B cell (primary cell): ENCODE results near the gene PRR3. TPM values are rescaled to one million over a fixed set of nuclear protein-coding genes. Genes with fewer than 3 reads are reported as not detected.

Source experiments
- ATAC-seq: fragments of 200-7000 bp; cut with Tn5 transposase; one replicate; pipeline ENCODE4 v1.10.0; 2021; ENCODE audit warnings: low read depth, mild to moderate bottlenecking, moderate number of reproducible peaks, moderate library complexity
- CTCF ChIA-PET: fragments of 350-600 bp; sonication (Branson Sonifier 250); formaldehyde crosslinking; loops from one replicate; lab custom pipeline; 2021; ENCODE audit warnings: antibody characterized with exemption, inconsistent platforms; lab: Charles Lee
- POLR2A ChIA-PET: fragments of 350-600 bp; sonication (Branson Sonifier 250); formaldehyde crosslinking; loops from one replicate; lab custom pipeline; 2021; ENCODE audit warnings: antibody characterized with exemption; lab: Charles Lee
- DNase-seq: peaks from one replicate; pipeline ENCODE4 v3.0.0; 2013
- H2AFZ ChIP-seq: 2 replicates; pipeline ENCODE4 v1.6.1; 2012; ENCODE audit warnings: mild to moderate bottlenecking, low read depth, low read length; ENCODE audit not compliant: insufficient read depth, poor library complexity, severe bottlenecking
- H3K27ac ChIP-seq, 2 donors: 1 replicate in 1 of 2; 2 replicates in 1 of 2; pipeline ENCODE4 v1.5.1; 2012 to 2013; ENCODE audit warnings: low read length in 2 of 2, mild to moderate bottlenecking in 2 of 2, moderate library complexity in 1 of 2
- H3K27me3 ChIP-seq, 4 experiments: fragments of 200-600 bp in 1 of 4; sonication (generic) in 1 of 4; replicated peaks in 1 of 4; 1 replicate in 2 of 4; 2 replicates in 2 of 4; pipeline versions ENCODE4 v1.6.1 to v1.7.0; 2013 to 2016; ENCODE audit warnings: low read length in 3 of 4, mild to moderate bottlenecking in 2 of 4, mixed read lengths in 1 of 4, moderate library complexity in 1 of 4; ENCODE audit not compliant: insufficient read depth in 4 of 4, control insufficient read depth in 3 of 4; ENCODE audit errors: control extremely low read depth in 1 of 4
- H3K36me3 ChIP-seq, 2 experiments: replicated peaks in 1 of 2; 1 replicate in 1 of 2; 2 replicates in 1 of 2; pipeline versions ENCODE4 v1.6.1 to v1.7.1; 2013; ENCODE audit warnings: low read length in 1 of 2; ENCODE audit not compliant: insufficient read depth in 2 of 2, control insufficient read depth in 1 of 2; ENCODE audit errors: control extremely low read depth in 1 of 2, extremely low read depth in 1 of 2
- H3K4me1 ChIP-seq, 2 donors: fragments of 200-600 bp in 1 of 2; sonication (generic) in 1 of 2; 1 replicate in 1 of 2; 2 replicates in 1 of 2; pipeline versions ENCODE4 v1.5.1 to v1.6.1; 2013 to 2017; ENCODE audit warnings: low read length in 2 of 2; ENCODE audit not compliant: control insufficient read depth in 2 of 2, insufficient read depth in 2 of 2
- H3K4me2 ChIP-seq: replicated peaks from 2 replicates; pipeline ENCODE3; 2012; ENCODE audit warnings: mild to moderate bottlenecking, low read depth, low read length; ENCODE audit not compliant: poor library complexity, severe bottlenecking
- H3K4me3 ChIP-seq, 5 experiments: fragments of 200-600 bp in 1 of 5; sonication (generic) in 1 of 5; 1 replicate in 3 of 5; 2 replicates in 2 of 5; pipeline versions ENCODE4 v1.5.1 to v1.7.0; 2011 to 2016; ENCODE audit warnings: low read length in 4 of 5, mild to moderate bottlenecking in 4 of 5, low read depth in 2 of 5, control low read depth in 1 of 5, moderate library complexity in 1 of 5; ENCODE audit not compliant: insufficient read depth in 1 of 5; ENCODE audit errors: control extremely low read depth in 1 of 5, extremely low read depth in 1 of 5
- H3K79me2 ChIP-seq: fragments of 200-600 bp; sonication (generic); one replicate; pipeline ENCODE4 v1.6.0; 2016; ENCODE audit warnings: low read length; ENCODE audit not compliant: control insufficient read depth, insufficient read depth
- H3K9ac ChIP-seq: fragments of 200-600 bp; sonication (generic); 2 replicates; pipeline ENCODE4 v1.6.1; 2017; ENCODE audit warnings: mild to moderate bottlenecking, low read length, moderate library complexity
- H3K9me3 ChIP-seq, 3 donors: one replicate each; pipeline versions ENCODE4 v1.6.1 to v1.7.1; 2013; ENCODE audit warnings: low read length in 2 of 3; ENCODE audit not compliant: control insufficient read depth in 2 of 3, insufficient read depth in 1 of 3; ENCODE audit errors: control extremely low read depth in 1 of 3
- H4K20me1 ChIP-seq: 2 replicates; pipeline ENCODE4 v1.6.0; 2012; ENCODE audit warnings: mild to moderate bottlenecking, low read length; ENCODE audit not compliant: insufficient read depth, control insufficient read depth, poor library complexity, severe bottlenecking
- H3K27ac Mint-ChIP-seq: one replicate; pipeline ENCODE4 v1.8.0; 2021; ENCODE audit warnings: mixed read lengths
- H3K27me3 Mint-ChIP-seq: one replicate; pipeline ENCODE4 v1.8.0; 2021; ENCODE audit warnings: mixed read lengths
- H3K4me1 Mint-ChIP-seq: one replicate; pipeline ENCODE4 v1.8.0; 2021; ENCODE audit warnings: mixed read lengths
- H3K4me3 Mint-ChIP-seq: one replicate; pipeline ENCODE4 v1.8.0; 2021; ENCODE audit warnings: mixed read lengths
- H3K9me3 Mint-ChIP-seq: one replicate; pipeline ENCODE4 v1.8.0; 2022; ENCODE audit warnings: mixed read lengths; ENCODE audit not compliant: insufficient read depth
- EZH2 ChIP-seq: IDR thresholded peaks from 2 replicates; pipeline ENCODE4 v1.6.1; 2012; ENCODE audit warnings: borderline replicate concordance, low read depth, mild to moderate bottlenecking, moderate library complexity, low read length; ENCODE audit not compliant: insufficient read depth, poor library complexity, severe bottlenecking
- WGBS: methylation state at CpG from one replicate; pipeline ENCODE4 v1.1.5; 2013; ENCODE audit warnings: missing lambda C conversion rate; ENCODE audit not compliant: insufficient coverage; 5-methylcytosine and 5-hydroxymethylcytosine counted together
- intact Hi-C: fragments of 100-400 bp; cut with micrococcal nuclease; formaldehyde crosslinking; loops from one replicate; pipeline ENCODE4 v1.10.0; 2022
- polyA plus RNA-seq: library from polyadenylated mRNA; depleted of rRNA; stranded (reverse); fragments of >200 nt; gene quantifications from 2 replicates; pipeline ENCODE4 v1.2.3, GENCODE V29; 2012
- total RNA-seq, 2 donors: library from RNA; stranded (reverse); fragments of 120-200 nt in 1 of 2; gene quantifications; 1 replicate in 1 of 2; 2 replicates in 1 of 2; pipeline versions ENCODE4 v1.2.3 to v1.2.4, GENCODE V29; 2013 to 2022
- TF ChIP-seq, protein P1 (sequence below): fragments of 200-600 bp; IDR thresholded peaks from one replicate; pipeline ENCODE4 v1.8.0; 2022; ENCODE audit warnings: antibody characterized with exemption, mild to moderate bottlenecking

Gene PRR3
- total and polyA plus RNA-seq, 2 donors (not counting 1 experiment from before 2014, with no cell fraction given), result 15.0 to 30.3 TPM

GRCh38 chr6:30612213-30612612 is 55.1 kb downstream of the PRR3 start:
- Mint-ChIP-seq H3K4me3 (no peak overlapping the region), H3K27ac (peak overlapping the region; percentile 71), H3K4me1 (peaks cover 62% of the 10 kb centered on the region), H3K27me3 (no peaks in the 10 kb centered on the region), H3K9me3 (no peaks in the 10 kb centered on the region)
- peaks cover 22% of the 10 kb centered on the region for H4K20me1 ChIP-seq
- CTCF ChIA-PET, result interaction anchor here (0.8 to 4.8 kb wide), 9 partner anchors 11 to 130 kb away, joined by 3 to 41 read pairs (median 5); no protein-coding TSS in a partner anchor
- ATAC-seq, result no peak
- no peak for DNase-seq
- H3K79me2 ChIP-seq, result peaks cover 85% of the 10 kb centered on the region
- no peaks in the 10 kb centered on the region for H3K27me3 ChIP-seq
- H3K4me1 ChIP-seq, result peaks cover 33 to 35% of the 10 kb centered on the region in 2 donors
- POLR2A ChIA-PET, result interaction anchor here (1.7 to 4.0 kb wide), 2 partner anchors 15 to 60 kb away, joined by 5 to 22 read pairs; partner anchors contain the start of genes ATAT1 and DHX16
- TF ChIP-seq, protein P1, sequence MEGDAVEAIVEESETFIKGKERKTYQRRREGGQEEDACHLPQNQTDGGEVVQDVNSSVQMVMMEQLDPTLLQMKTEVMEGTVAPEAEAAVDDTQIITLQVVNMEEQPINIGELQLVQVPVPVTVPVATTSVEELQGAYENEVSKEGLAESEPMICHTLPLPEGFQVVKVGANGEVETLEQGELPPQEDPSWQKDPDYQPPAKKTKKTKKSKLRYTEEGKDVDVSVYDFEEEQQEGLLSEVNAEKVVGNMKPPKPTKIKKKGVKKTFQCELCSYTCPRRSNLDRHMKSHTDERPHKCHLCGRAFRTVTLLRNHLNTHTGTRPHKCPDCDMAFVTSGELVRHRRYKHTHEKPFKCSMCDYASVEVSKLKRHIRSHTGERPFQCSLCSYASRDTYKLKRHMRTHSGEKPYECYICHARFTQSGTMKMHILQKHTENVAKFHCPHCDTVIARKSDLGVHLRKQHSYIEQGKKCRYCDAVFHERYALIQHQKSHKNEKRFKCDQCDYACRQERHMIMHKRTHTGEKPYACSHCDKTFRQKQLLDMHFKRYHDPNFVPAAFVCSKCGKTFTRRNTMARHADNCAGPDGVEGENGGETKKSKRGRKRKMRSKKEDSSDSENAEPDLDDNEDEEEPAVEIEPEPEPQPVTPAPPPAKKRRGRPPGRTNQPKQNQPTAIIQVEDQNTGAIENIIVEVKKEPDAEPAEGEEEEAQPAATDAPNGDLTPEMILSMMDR, result no peak
- no peak for TF ChIP-seq EZH2
- H3K4me2 ChIP-seq, result no peak overlapping the region
- H3K9ac ChIP-seq, result no peak overlapping the region
- no peak overlapping the region for H3K4me3 ChIP-seq
- intact Hi-C loops, result loop anchor here (10.0 kb wide), 1 partner anchor 743 kb away; the partner anchor contains the start of gene HLA-B
- H3K9me3 ChIP-seq, result no peaks in the 10 kb centered on the region
- WGBS, result no CpG with 5 or more reads among the region's 1 CpG
- H3K27ac ChIP-seq, result peak overlapping the region in 1 of 2 donors; percentile 99
- peaks cover 2 to 38% of the 10 kb centered on the region in 2 experiments for H3K36me3 ChIP-seq
- H2AFZ ChIP-seq, result no peak overlapping the region

DNA sequence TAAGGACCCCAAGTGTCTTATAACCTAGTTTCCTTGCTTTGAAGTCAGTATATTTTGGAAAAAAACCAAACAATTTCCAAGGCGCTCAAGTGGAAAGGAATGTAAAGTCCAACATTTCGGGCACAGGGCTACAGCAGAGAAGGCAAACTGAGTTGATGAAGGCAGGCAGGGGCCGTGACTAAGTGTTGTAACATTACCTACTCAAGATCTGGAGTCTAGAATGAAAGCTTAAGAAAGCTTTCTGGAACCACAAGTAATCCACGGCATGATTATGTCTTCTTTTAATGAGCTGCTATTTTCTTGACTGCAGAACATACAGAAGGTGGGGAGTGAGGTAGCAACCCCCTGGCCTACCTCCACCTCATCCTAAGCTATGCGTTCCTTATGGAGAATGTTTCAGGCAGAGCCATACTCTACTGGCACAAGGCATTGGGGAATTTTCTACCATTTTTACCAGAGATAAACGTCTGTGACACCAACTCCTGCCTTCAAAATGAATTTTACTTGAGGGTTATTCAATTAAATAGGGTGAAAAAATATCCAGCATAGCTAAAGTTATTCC is 55.7 kb downstream of the PRR3 start:
- TF ChIP-seq EZH2, result no peak
- TF ChIP-seq, protein P1, result no peak
- Histone ChIP-seq H3K27ac (peak overlapping the region; percentile 30 to 99), H3K9ac (no peak overlapping the region), H4K20me1 (peaks cover 18% of the 10 kb centered on the region), H3K4me2 (no peak overlapping the region), H3K36me3 (peaks cover 0 to 33% of the 10 kb centered on the region in 2 experiments), H3K27me3 (no peaks in the 10 kb centered on the region), H3K79me2 (peaks cover 79% of the 10 kb centered on the region), H2AFZ (no peak overlapping the region), H3K4me3 (no peak overlapping the region), H3K9me3 (no peaks in the 10 kb centered on the region), H3K4me1 (peaks cover 33 to 35% of the 10 kb centered on the region in 2 donors)
- peak overlapping the region; percentile 87 for H3K27ac Mint-ChIP-seq
- WGBS, result 81% methylated on average over 3 of the region's 6 CpGs
- H3K4me3 Mint-ChIP-seq, result no peak overlapping the region
- ATAC-seq, result no peak
- no peak for DNase-seq
- no peaks in the 10 kb centered on the region for H3K9me3 Mint-ChIP-seq
- intact Hi-C loops, result loop anchor here (10.0 kb wide), 1 partner anchor 742 kb away; the partner anchor contains the start of gene HLA-B
- CTCF ChIA-PET, result interaction anchor here (1.1 to 4.8 kb wide), 11 partner anchors 12 to 131 kb away, joined by 3 to 41 read pairs (median 5); partner anchors contain the start of gene ABCF1
- peaks cover 61% of the 10 kb centered on the region for H3K4me1 Mint-ChIP-seq
- POLR2A ChIA-PET, result interaction anchor here (1.5 to 4.0 kb wide), 3 partner anchors 14 to 104 kb away, joined by 3 to 22 read pairs (median 5); partner anchors contain the start of genes ATAT1, DHX16 and MDC1
- H3K27me3 Mint-ChIP-seq, result no peaks in the 10 kb centered on the region
